Tongue (tissue), 2 donors: ENCODE data around the gene FRMD5. TPM values are rescaled to one million over a fixed set of nuclear protein-coding genes. Genes with fewer than 3 reads are reported as not detected.

ENCODE experiments used
- DNase-seq: peaks from one replicate; pipeline ENCODE4 v3.0.0-alpha.2; 2015
- total RNA-seq: library from RNA; depleted of rRNA; stranded (reverse); fragments of >200 nt; gene quantifications from one replicate; pipeline ENCODE4 v1.2.3, GENCODE V29; 2014

The FRMD5 gene
- total RNA-seq, 1 donor from 2014 or later: 1.1 TPM

DNA sequence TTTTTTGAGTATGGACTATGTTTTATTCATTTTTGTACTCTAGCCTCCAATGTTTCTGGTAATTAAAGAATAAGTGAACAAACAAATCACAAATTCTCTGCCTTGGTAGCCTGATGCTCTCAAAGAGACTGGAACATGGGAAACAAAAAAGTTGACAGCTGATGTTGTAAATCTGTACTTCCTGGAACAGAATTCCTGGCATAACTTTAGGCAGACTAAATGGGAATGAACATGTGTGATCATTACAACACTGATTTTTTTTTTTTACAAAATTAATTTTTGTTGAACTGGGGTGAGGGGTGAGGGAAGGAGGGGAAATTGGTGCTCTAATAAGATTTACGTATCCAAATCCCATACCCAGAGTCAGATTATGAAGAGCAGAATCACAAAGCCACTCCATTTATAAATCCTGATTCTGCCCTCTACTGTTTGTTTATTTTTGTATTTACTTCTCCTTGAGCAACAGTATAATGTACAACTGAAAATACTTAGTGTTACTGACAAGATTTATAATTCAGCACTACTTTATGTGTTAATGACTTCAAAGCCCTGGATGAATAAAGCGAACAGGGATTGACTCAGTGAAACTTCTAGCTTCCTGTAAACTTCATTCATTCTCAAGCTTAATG, 165.0 kb downstream of the FRMD5 start:
- peak; percentile 14 for DNase-seq

DNA sequence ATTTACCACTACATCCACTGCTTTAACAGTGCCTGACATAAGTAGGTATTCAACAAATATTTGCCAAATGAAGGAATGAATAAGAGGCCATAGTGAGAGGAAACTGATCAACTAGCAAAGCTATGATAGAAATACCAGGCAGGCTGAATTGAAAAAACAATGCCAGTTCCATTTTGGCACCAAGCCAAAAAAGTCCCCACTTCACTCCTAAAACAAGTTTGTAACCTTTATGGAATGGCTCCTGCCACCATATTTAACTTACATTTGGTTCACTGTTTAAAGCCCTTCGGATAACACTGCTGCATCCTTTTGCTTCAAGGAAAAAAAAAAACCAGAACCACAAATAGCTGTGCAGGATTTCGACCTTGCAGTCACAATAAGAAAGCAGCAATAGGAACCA, 166.1 kb downstream of the FRMD5 start:
- DNase-seq: peak; percentile 13

DNA sequence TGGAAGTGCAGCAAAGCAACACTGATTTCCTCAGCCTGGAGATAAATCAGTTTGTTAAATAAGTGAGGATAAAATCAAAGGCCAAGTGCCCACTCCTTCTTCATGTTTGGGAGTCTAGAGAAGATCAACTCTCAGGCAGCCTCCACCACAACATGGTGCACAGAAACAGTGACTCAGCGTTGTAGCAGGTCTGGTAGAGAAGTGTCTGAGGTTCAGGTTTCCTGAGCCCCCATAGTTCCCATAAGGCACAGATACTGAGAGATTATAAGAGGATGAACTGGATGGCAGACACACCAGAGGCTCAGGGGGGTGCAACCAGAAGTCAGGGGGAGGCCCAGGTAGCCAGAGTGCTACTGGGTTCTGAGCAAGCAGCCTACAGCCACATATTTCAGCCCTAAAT, 166.7 kb downstream of the FRMD5 start:
- no peak for DNase-seq

- DNase-seq: no peak
Measured at GRCh38 chr15:44024155-44024554, 170.9 kb downstream of the FRMD5 start.

DNA sequence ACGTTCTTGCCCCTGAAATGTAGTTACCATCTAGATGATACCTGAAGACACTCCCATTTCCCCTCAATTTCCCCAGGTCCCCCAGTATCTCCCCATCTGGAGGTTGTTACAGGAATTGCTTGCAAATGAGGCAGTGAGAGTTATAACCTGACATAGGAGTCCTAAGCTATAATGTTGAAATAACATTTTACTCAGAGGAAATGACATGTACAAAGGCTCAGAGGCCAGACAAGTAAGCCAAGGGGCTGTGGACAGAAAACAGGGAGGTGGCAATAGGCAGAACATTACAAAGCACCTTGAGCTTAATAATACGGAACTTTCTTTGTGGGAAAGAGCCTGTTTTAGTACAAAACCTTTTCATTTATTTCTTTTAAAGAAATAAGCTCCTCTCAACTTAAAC, 171.9 kb downstream of the FRMD5 start:
- DNase-seq: no peak

DNA sequence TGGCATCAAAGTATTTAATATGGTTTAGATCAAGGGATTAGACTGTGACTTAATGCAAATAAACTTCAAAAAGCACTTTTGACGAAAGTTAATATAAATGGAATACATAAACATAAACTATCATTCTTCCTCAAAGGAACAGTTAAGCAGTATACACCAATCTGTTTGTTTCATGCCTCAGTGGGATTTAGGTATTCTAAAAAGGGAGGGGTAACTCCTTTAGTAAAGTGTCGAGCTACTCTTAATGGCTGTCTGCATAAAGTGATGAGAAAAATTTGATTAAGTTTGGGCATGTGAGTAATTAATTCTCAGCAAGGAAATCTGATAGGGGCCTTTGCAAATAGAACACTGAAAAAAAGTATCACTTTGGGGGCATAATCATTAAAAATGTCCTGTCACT, 176.9 kb downstream of the FRMD5 start:
- DNase-seq: no peak

DNA sequence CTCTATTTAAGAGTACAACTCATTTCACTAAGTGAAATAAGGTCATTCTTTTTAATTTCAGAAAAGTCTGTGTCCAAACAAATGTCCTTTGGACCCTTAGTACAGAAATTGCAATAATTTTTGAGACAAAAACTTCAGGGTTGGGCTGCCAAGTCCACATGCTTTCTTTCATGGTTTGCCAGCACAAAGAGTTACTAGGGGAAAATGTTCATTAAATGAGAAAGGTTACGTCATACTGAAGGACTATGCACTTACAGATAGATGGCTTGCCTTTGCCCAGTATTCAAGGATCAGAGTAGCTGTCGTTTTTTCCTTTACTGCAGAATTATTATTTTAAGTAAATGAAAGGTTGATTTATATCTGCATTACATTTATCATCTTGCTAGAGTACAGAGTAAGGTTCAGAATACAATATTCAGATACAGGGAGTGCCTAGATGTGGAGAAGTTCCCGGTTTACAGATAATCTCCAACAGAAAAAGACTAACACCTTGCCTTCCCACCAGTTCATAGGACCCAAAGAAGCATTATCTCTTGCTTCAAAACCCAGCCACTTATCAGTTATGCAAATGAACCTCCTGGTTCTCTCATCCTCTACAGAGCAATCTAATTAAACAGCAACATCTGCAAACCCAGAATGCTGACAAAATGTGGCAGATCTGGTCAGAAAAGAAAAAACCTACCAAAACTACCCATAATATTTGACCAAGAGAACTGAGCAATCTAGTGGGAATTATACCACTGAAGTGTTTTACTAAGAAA, 179.3 kb downstream of the FRMD5 start:
- DNase-seq: peak; percentile 8

DNA sequence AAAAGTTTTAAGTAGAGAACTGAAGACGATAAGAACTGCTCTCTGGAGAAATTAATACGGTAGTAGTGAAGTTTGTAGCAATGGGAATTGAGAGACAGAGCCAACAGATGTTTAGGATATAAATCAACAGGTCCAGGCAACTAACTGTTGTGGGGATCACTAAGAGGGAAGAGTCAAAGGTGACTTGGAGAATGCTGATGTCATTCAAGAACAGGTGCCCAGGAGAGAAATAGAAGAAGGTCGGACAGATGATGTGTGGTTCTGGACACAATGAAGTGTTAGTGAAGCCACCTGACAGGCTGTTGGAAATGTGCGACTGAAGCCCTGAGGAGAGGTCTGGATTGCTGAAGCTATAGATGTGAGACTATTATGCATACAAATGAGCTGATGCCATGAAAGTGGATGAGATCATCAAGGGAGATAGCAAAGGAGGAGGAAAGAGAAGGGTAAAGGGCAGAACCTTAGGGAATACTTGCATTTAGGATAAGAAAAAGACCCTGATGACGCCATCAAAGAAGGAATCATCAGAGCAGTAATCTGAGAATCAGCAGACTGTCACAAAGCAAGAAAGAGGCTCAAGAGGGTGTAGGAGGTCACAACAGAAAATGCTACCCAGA, 183.7 kb downstream of the FRMD5 start:
- DNase-seq: no peak

DNA sequence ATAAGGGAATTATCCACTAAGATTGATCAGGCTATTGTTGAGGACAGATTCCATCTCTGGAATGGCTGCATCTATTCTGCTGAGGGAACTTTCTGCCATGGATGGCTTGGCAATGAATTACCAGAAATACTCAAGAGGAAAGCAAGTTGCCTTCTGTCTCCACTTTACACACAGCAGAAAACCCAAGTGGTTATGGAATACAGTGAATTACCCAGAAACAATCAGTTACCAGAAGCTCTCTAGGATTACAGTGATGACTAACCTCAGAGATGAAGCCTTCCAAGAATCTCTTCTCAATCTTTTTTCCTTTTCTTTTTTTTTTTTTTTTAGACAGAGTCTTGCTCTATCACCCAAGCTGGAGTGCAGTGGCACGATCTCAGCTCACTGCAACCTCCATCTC, 185.0 kb downstream of the FRMD5 start:
- DNase-seq: no peak

DNA sequence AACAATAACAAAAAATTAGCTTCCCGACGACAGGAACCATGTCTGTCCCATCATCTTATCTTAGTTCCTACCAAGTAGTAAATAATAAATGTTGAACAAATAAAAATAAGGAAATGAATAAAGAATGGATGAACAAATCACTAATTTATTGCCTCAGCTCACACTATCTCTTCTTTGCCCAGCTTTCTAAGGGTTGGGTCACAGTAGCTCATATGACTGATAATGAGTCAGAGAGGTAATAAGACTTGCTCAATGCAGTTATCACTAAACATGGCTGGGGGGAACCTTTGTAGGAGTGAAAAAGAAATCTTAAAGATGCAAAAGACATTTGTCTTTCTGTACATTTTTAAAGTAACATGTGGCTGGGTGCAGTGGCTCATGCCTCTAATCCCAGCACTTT, 186.0 kb downstream of the FRMD5 start:
- no peak for DNase-seq

DNA sequence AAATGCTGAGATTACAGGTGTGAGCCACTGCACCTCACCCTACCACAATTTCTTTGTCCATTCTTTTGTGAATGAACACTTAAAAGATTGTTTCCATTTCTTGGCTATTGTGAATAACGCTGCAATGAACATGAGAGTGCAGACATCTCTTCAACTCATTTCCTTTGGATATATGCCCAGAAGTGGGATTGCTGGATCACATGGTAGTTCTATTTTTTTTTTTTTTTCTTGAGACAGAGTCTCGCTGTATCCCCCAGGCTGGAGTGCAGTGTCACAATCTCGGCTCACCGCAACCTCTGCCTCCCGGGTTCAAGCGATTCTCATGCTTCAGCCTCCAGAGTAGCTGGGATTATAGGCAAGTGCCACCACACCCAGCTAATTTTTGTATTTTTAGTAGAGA, 194.8 kb downstream of the FRMD5 start:
- DNase-seq: peak; percentile 55

GRCh38 chr15:43998607-43999006, 196.5 kb downstream of the FRMD5 start:
- peak; percentile 52 for DNase-seq

GRCh38 chr15:43991206-43991605, 203.9 kb downstream of the FRMD5 start:
- DNase-seq: no peak

- no peak for DNase-seq
Measured at GRCh38 chr15:43989938-43990337, 205.1 kb downstream of the FRMD5 start.

GRCh38 chr15:43988900-43989299, 206.2 kb downstream of the FRMD5 start:
- DNase-seq: no peak

- no peak for DNase-seq
Measured at GRCh38 chr15:43987924-43988323, 207.1 kb downstream of the FRMD5 start.

- DNase-seq: no peak
Measured at GRCh38 chr15:43985976-43986680, 208.9 kb downstream of the FRMD5 start.

- no peak for DNase-seq
Measured at GRCh38 chr15:43981576-43981975, 213.5 kb downstream of the FRMD5 start.

GRCh38 chr15:43977072-43977884, 217.8 kb downstream of the FRMD5 start:
- DNase-seq: no peak

- no peak for DNase-seq
Measured at GRCh38 chr15:43975770-43976169, 219.3 kb downstream of the FRMD5 start.

DNA sequence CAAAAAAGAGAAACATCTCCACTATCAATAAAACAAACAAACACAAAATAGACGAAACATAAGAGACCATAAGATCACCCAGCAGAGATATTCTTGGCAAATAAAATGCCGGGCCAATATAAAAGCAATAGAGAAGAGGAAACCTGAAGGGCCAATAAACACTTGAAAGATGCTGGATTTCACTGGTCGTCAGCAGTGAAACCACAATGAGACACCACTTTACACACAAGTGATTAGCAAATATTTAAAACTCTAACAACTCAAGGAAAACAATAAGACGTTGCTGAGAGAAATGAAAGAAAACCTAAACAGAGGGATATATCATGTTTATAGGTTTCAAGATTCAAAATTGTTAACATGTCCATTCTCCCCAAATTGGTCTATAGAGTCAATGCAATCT, 219.7 kb downstream of the FRMD5 start:
- no peak for DNase-seq

DNA sequence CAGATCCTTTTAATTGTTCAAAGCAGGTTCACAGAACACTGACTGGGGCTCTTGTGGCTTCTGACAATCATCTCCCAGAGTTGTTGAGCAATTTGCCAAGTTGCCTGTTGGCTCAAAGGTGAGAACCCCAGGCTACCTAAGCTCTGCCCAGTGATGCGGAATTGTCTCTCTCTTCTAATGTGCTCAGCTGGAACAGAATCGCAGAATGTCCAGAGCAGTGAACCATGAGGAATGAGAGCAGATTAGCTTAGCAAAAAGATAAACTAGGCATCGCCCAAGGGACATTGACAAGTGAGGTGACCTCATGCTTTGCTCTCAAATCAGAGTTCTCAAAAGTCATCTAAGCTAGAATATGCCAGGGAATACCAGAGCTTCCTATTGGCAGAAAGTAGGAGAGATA, 220.2 kb downstream of the FRMD5 start:
- no peak for DNase-seq
